ENCODE results near the gene PLB1. TPM values are rescaled to one million over a fixed set of nuclear protein-coding genes. Genes with fewer than 3 reads are reported as not detected.

PLB1 gene
- total RNA-seq, 1 experiment from 2014 or later, result 7.4 TPM

GRCh38 chr2:28567061-28567471 is 71.2 kb downstream of the PLB1 start:
- in situ Hi-C loops (cut with HindIII; ENCODE audit: low pct_unique_long_range_greater_than_20kb, low sequenced_read_pairs), result no loop called here
- DNase-seq (ENCODE audit: low read depth, low spot score), result no peak

- in situ Hi-C loops (cut with HindIII; ENCODE audit: low pct_unique_long_range_greater_than_20kb, low sequenced_read_pairs), result no loop called here
- DNase-seq (ENCODE audit: low read depth, low spot score), result no peak
These were observed 72.2 kb downstream of the PLB1 start for GRCh38 chr2:28568036-28568435.

- DNase-seq (ENCODE audit: low read depth, low spot score), result no peak
- in situ Hi-C loops (cut with HindIII; ENCODE audit: low pct_unique_long_range_greater_than_20kb, low sequenced_read_pairs), result no loop called here
These were observed 72.7 kb downstream of the PLB1 start for GRCh38 chr2:28568533-28568932.

GRCh38 chr2:28570431-28570830 is 74.6 kb downstream of the PLB1 start:
- DNase-seq (ENCODE audit: low read depth, low spot score), result no peak
- in situ Hi-C loops (cut with HindIII; ENCODE audit: low pct_unique_long_range_greater_than_20kb, low sequenced_read_pairs), result no loop called here

GRCh38 chr2:28576714-28577113 is 80.9 kb downstream of the PLB1 start:
- in situ Hi-C loops (cut with HindIII; ENCODE audit: low pct_unique_long_range_greater_than_20kb, low sequenced_read_pairs), result no loop called here
- no peak for DNase-seq (ENCODE audit: low read depth, low spot score)

- in situ Hi-C loops (cut with HindIII; ENCODE audit: low pct_unique_long_range_greater_than_20kb, low sequenced_read_pairs), result no loop called here
- no peak for DNase-seq (ENCODE audit: low read depth, low spot score)
These were observed 82.2 kb downstream of the PLB1 start for GRCh38 chr2:28577791-28578680.

GRCh38 chr2:28578774-28579173 is 82.9 kb downstream of the PLB1 start:
- DNase-seq (ENCODE audit: low read depth, low spot score), result no peak
- in situ Hi-C loops (cut with HindIII; ENCODE audit: low pct_unique_long_range_greater_than_20kb, low sequenced_read_pairs), result no loop called here

- in situ Hi-C loops (cut with HindIII; ENCODE audit: low pct_unique_long_range_greater_than_20kb, low sequenced_read_pairs), result no loop called here
These were observed 83.7 kb downstream of the PLB1 start for GRCh38 chr2:28579606-28580005.

GRCh38 chr2:28580078-28580477 is 84.2 kb downstream of the PLB1 start:
- in situ Hi-C loops (cut with HindIII; ENCODE audit: low pct_unique_long_range_greater_than_20kb, low sequenced_read_pairs), result no loop called here

More at GRCh38 chr2:28579606-28580005, 83.7 kb downstream of the PLB1 start:
- no peak for DNase-seq (ENCODE audit: low read depth, low spot score)

GRCh38 chr2:28581312-28581711 is 85.5 kb downstream of the PLB1 start:
- DNase-seq (ENCODE audit: low read depth, low spot score), result no peak
- in situ Hi-C loops (cut with HindIII; ENCODE audit: low pct_unique_long_range_greater_than_20kb, low sequenced_read_pairs), result no loop called here

More at GRCh38 chr2:28580078-28580477, 84.2 kb downstream of the PLB1 start:
- DNase-seq (ENCODE audit: low read depth, low spot score), result no peak

GRCh38 chr2:28582152-28582551 is 86.3 kb downstream of the PLB1 start:
- no peak for DNase-seq (ENCODE audit: low read depth, low spot score)
- in situ Hi-C loops (cut with HindIII; ENCODE audit: low pct_unique_long_range_greater_than_20kb, low sequenced_read_pairs), result no loop called here

GRCh38 chr2:28582595-28582994 is 86.7 kb downstream of the PLB1 start:
- no peak for DNase-seq (ENCODE audit: low read depth, low spot score)
- in situ Hi-C loops (cut with HindIII; ENCODE audit: low pct_unique_long_range_greater_than_20kb, low sequenced_read_pairs), result no loop called here

- peak; percentile 50 for DNase-seq (ENCODE audit: low read depth, low spot score)
- in situ Hi-C loops (cut with HindIII; ENCODE audit: low pct_unique_long_range_greater_than_20kb, low sequenced_read_pairs), result no loop called here
These were observed 88.2 kb downstream of the PLB1 start for GRCh38 chr2:28583899-28584553.

- no peak for DNase-seq (ENCODE audit: low read depth, low spot score)
- in situ Hi-C loops (cut with HindIII; ENCODE audit: low pct_unique_long_range_greater_than_20kb, low sequenced_read_pairs), result no loop called here
These were observed 91.0 kb downstream of the PLB1 start for GRCh38 chr2:28586867-28587266.

GRCh38 chr2:28587526-28588291 is 91.8 kb downstream of the PLB1 start:
- in situ Hi-C loops (cut with HindIII; ENCODE audit: low pct_unique_long_range_greater_than_20kb, low sequenced_read_pairs), result no loop called here
- no peak for DNase-seq (ENCODE audit: low read depth, low spot score)

- DNase-seq (ENCODE audit: low read depth, low spot score), result no peak
- in situ Hi-C loops (cut with HindIII; ENCODE audit: low pct_unique_long_range_greater_than_20kb, low sequenced_read_pairs), result no loop called here
These were observed 92.4 kb downstream of the PLB1 start for GRCh38 chr2:28588292-28588670.

- in situ Hi-C loops (cut with HindIII; ENCODE audit: low pct_unique_long_range_greater_than_20kb, low sequenced_read_pairs), result no loop called here
- no peak for DNase-seq (ENCODE audit: low read depth, low spot score)
These were observed 94.0 kb downstream of the PLB1 start for GRCh38 chr2:28589746-28590463.
